HL-60 (cell line): ENCODE results near the gene NSUN7.

Source experiments
- CTCF ChIP-seq: IDR thresholded peaks from one replicate; pipeline ENCODE4 v1.5.1; 2011; ENCODE audit warnings: low read length, control low read depth, inconsistent platforms; ENCODE audit not compliant: insufficient read depth
- POLR2AphosphoS5 ChIP-seq: IDR thresholded peaks from 2 replicates; pipeline ENCODE4 v1.6.1; 2012; ENCODE audit warnings: low read depth
- REST ChIP-seq: IDR thresholded peaks from 2 replicates; pipeline ENCODE4 v1.6.1; 2012; ENCODE audit warnings: low read depth; ENCODE audit not compliant: insufficient replicate concordance
- SPI1 ChIP-seq: IDR thresholded peaks from 2 replicates; pipeline ENCODE4 v1.6.1; 2012; ENCODE audit warnings: low read depth, mild to moderate bottlenecking, borderline replicate concordance

DNA sequence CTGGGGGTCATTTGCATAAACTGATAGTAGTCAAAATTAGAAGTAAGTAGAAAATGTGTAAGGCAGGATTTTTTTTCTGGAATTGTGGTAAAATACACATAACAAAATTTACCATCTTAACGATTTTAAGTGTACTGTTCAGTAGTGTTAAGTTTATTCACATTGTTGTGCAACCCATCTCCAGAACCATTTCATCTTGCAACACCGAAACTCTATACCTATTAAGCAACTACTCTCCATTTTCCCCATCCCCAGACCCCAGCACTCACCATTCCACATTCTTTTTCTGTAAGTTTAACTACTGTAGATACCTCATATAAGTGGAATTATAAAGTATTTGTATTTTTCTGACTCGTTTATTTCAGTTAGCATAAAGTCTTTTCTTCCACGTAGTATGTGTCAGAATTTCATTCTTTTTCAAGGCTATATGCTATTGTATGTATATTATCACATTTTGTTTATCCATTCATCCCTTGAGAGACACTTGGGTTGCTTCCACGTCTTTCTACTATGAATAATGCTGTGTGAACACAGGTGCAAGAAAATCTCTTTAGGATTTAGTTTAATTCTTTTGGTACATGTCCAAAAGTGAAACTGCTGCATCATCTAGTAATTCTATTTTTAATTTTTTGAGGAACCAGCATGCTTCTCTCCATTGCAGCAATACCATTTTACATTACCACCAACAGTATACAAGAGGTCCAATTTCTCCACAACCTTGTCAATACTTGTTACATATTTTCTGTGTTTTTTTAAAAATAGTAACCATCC lies 39.1 kb upstream of the NSUN7 start:
- TF ChIP-seq CTCF (no peak), POLR2AphosphoS5 (no peak), REST (no peak), SPI1 (peak; percentile 51; the same call in 1 of the 2 replicates)
